Endothelial cell of umbilical vein (primary cell): ENCODE results near the gene ST8SIA1. TPM values are rescaled to one million over a fixed set of nuclear protein-coding genes. Genes with fewer than 3 reads are reported as not detected.

Experiments used
- BruUV-seq: library from RNA; stranded (reverse); fragments of 400-500 nt; replicated peaks from 2 replicates; lab custom pipeline; 2021; lab: Mats Ljungman, UMichigan
- CTCF ChIA-PET: fragments of 300-600, 350-600 bp; sonication (Branson Sonifier 250); formaldehyde crosslinking; loops from one replicate; lab custom pipeline; 2021; ENCODE audit warnings: antibody characterized with exemption, inconsistent platforms; lab: Charles Lee
- POLR2A ChIA-PET: fragments of 300-600, 350-600 bp; sonication (Branson Sonifier 250); formaldehyde crosslinking; loops from one replicate; lab custom pipeline; 2021; ENCODE audit warnings: antibody characterized with exemption, inconsistent platforms; lab: Charles Lee
- DNase-seq: peaks from one replicate; pipeline ENCODE4 v3.0.0-alpha.2; 2011; ENCODE audit warnings: low read depth, low spot score
- FAIRE-seq: peaks from 2 replicates; lab custom pipeline; 2011; peaks lifted over from hg19 to GRCh38; lab: Jason Lieb, UNC
- H2AFZ ChIP-seq: 2 replicates; pipeline ENCODE4 v1.6.0; 2012; ENCODE audit warnings: low read depth, low read length, control low read depth, inconsistent platforms
- H3K27ac ChIP-seq: 2 replicates; pipeline ENCODE4 v1.5.1; 2011; ENCODE audit warnings: low read depth, mild to moderate bottlenecking, control low read depth, low read length, moderate library complexity; ENCODE audit not compliant: insufficient read depth
- H3K27me3 ChIP-seq, 2 experiments: 2 replicates each; pipeline versions ENCODE4 v1.6.0 to v1.6.1; 2011; ENCODE audit warnings: low read length in 2 of 2, mixed read lengths in 1 of 2; ENCODE audit not compliant: control insufficient read depth in 2 of 2, insufficient read depth in 2 of 2
- H3K36me3 ChIP-seq, 2 experiments: 2 replicates in 1 of 2; 3 replicates in 1 of 2; pipeline ENCODE4 v1.5.1; 2011; ENCODE audit warnings: low read length in 2 of 2, mild to moderate bottlenecking in 1 of 2, moderate library complexity in 1 of 2; ENCODE audit not compliant: control insufficient read depth in 2 of 2, insufficient read depth in 2 of 2; ENCODE audit errors: extremely low read depth in 1 of 2
- H3K4me1 ChIP-seq: 3 replicates; pipeline ENCODE4 v1.5.1; 2011; ENCODE audit warnings: mild to moderate bottlenecking, low read length; ENCODE audit not compliant: control insufficient read depth, insufficient read depth; ENCODE audit errors: extremely low read depth
- H3K4me2 ChIP-seq: 2 replicates; pipeline ENCODE4 v1.6.1; 2011; ENCODE audit warnings: low read length, control low read depth, mixed read lengths; ENCODE audit not compliant: insufficient read depth
- H3K4me3 ChIP-seq, 3 experiments: fragments of 200-600 bp in 1 of 3; sonication (generic), shearing (Covaris generic) in 1 of 3; replicated peaks in 1 of 3; 2 replicates each; pipeline ENCODE4 v1.5.1; 2011 to 2016; ENCODE audit warnings: control low read depth in 3 of 3, low read length in 3 of 3, mild to moderate bottlenecking in 2 of 3, inconsistent platforms in 1 of 3, low read depth in 1 of 3, moderate library complexity in 1 of 3; ENCODE audit not compliant: insufficient read depth in 1 of 3
- H3K79me2 ChIP-seq: 2 replicates; pipeline ENCODE4 v1.6.0; 2012; ENCODE audit warnings: low read length, inconsistent platforms; ENCODE audit not compliant: control insufficient read depth, insufficient read depth
- H3K9ac ChIP-seq: replicated peaks from 2 replicates; pipeline ENCODE3; 2011; ENCODE audit warnings: low read length, control low read depth; ENCODE audit not compliant: insufficient read depth; ENCODE audit errors: extremely low read depth
- H3K9me1 ChIP-seq: replicated peaks from 3 replicates; pipeline ENCODE4 v1.6.0; 2011; ENCODE audit warnings: mild to moderate bottlenecking, low read length; ENCODE audit not compliant: control insufficient read depth, insufficient read depth; ENCODE audit errors: extremely low read depth
- H3K9me3 ChIP-seq: replicated peaks from 2 replicates; pipeline ENCODE4 v1.5.1; 2012; ENCODE audit warnings: low read length, inconsistent platforms; ENCODE audit not compliant: control insufficient read depth, insufficient read depth
- H4K20me1 ChIP-seq: replicated peaks from 2 replicates; pipeline ENCODE3; 2011; ENCODE audit warnings: mild to moderate bottlenecking, low read length; ENCODE audit not compliant: control insufficient read depth, insufficient read depth; ENCODE audit errors: extremely low read depth
- EZH2 ChIP-seq: IDR thresholded peaks from 2 replicates; pipeline ENCODE4 v1.6.1; 2012; ENCODE audit warnings: borderline replicate concordance, low read depth, mild to moderate bottlenecking, moderate library complexity, low read length, inconsistent platforms; ENCODE audit not compliant: severe bottlenecking
- FOS ChIP-seq: IDR thresholded peaks from 2 replicates; pipeline ENCODE4 v1.6.1; 2011; ENCODE audit warnings: mild to moderate bottlenecking, low read length, moderate library complexity, borderline replicate concordance; ENCODE audit not compliant: insufficient read depth
- GATA2 ChIP-seq: IDR thresholded peaks from 2 replicates; pipeline ENCODE4 v1.7.0; 2011; ENCODE audit warnings: low read depth, mild to moderate bottlenecking, moderate library complexity, mixed read lengths, low read length; ENCODE audit not compliant: insufficient read length, insufficient read depth
- JUN ChIP-seq: IDR thresholded peaks from 2 replicates; pipeline ENCODE4 v1.6.1; 2011; ENCODE audit warnings: borderline replicate concordance, low read depth; ENCODE audit not compliant: insufficient read length, insufficient read depth
- MYC ChIP-seq: IDR thresholded peaks from one replicate; pipeline ENCODE4 v1.6.1; 2011; ENCODE audit warnings: mild to moderate bottlenecking, low read depth, low read length
- POLR2A ChIP-seq: IDR thresholded peaks from 2 replicates; pipeline ENCODE4 v1.6.1; 2012; ENCODE audit warnings: low read depth, mild to moderate bottlenecking, control low read depth, low read length
- POLR2AphosphoS5 ChIP-seq: IDR thresholded peaks from 2 replicates; pipeline ENCODE4 v1.6.1; 2012; ENCODE audit warnings: low read depth, mild to moderate bottlenecking, control low read depth, low read length, moderate library complexity; ENCODE audit not compliant: insufficient read depth
- dilution Hi-C: fragments of 300-500 bp; cut with MboI; formaldehyde crosslinking; loops from one replicate; pipeline ENCODE4 v1.15.0; 2019; ENCODE audit warnings: low sequenced_read_pairs; ENCODE audit not compliant: extremely low pct_ligation_motif_present
- intact Hi-C: fragments of 100-400 bp; cut with micrococcal nuclease; formaldehyde crosslinking; loops from one replicate; pipeline ENCODE4 v1.10.0; 2022
- polyA plus RNA-seq, 4 experiments: library from polyadenylated mRNA; depleted of rRNA in 3 of 4; stranded (reverse) in 3 of 4; unstranded in 1 of 4; fragments of >200 nt; gene quantifications; 2 replicates each; pipeline versions ENCODE4 v1.2.1 to v1.2.3, GENCODE V29; 2011 to 2012; ENCODE audit warnings: missing spikeins in 1 of 4
- total RNA-seq: library from RNA; stranded (reverse); gene quantifications from 2 replicates; pipeline ENCODE4 v1.2.3, GENCODE V29; 2021
- TF ChIP-seq, protein P1 (sequence below): IDR thresholded peaks from 2 replicates; pipeline ENCODE4 v1.6.1; 2011; ENCODE audit not compliant: insufficient read depth, insufficient read length
- TF ChIP-seq, protein P2 (sequence below), 2 donors: IDR thresholded peaks; 1 replicate in 1 of 2; 2 replicates in 1 of 2; pipeline ENCODE4 v1.5.1; 2011; ENCODE audit warnings: low read length in 2 of 2, mild to moderate bottlenecking in 2 of 2, moderate library complexity in 2 of 2, control low read depth in 1 of 2, inconsistent platforms in 1 of 2, low read depth in 1 of 2; ENCODE audit not compliant: insufficient read depth in 1 of 2; ENCODE audit errors: extremely low read depth in 1 of 2

Gene ST8SIA1
- total and polyA plus RNA-seq, 2 donors (not counting 3 experiments of a cell fraction or from before 2014, with no cell fraction given), result not detected

- H3K4me2 ChIP-seq, result no peak overlapping the region
- DNase-seq, result no peak
- ChIA-PET POLR2A (no interaction called here), CTCF (no interaction called here)
- TF ChIP-seq GATA2 (no peak), JUN (no peak), EZH2 (no peak), MYC (no peak), POLR2AphosphoS5 (no peak), FOS (no peak), POLR2A (no peak)
- TF ChIP-seq, protein P1, sequence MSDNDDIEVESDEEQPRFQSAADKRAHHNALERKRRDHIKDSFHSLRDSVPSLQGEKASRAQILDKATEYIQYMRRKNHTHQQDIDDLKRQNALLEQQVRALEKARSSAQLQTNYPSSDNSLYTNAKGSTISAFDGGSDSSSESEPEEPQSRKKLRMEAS, result no peak
- TF ChIP-seq, protein P2, sequence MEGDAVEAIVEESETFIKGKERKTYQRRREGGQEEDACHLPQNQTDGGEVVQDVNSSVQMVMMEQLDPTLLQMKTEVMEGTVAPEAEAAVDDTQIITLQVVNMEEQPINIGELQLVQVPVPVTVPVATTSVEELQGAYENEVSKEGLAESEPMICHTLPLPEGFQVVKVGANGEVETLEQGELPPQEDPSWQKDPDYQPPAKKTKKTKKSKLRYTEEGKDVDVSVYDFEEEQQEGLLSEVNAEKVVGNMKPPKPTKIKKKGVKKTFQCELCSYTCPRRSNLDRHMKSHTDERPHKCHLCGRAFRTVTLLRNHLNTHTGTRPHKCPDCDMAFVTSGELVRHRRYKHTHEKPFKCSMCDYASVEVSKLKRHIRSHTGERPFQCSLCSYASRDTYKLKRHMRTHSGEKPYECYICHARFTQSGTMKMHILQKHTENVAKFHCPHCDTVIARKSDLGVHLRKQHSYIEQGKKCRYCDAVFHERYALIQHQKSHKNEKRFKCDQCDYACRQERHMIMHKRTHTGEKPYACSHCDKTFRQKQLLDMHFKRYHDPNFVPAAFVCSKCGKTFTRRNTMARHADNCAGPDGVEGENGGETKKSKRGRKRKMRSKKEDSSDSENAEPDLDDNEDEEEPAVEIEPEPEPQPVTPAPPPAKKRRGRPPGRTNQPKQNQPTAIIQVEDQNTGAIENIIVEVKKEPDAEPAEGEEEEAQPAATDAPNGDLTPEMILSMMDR (IDR thresholded peaks at IDR 0.05; ENCODE audit: extremely low read depth in 1 of 2, insufficient read depth in 1 of 2, low read depth in 1 of 2, low read length in 2 of 2), result no peak
- H3K9ac ChIP-seq, result no peak overlapping the region
- no peaks in the 10 kb centered on the region for H4K20me1 ChIP-seq
- no peaks in the 10 kb centered on the region for H3K9me3 ChIP-seq
- no peaks in the 10 kb centered on the region for H3K4me1 ChIP-seq
- no peaks in the 10 kb centered on the region for H3K9me1 ChIP-seq
- H3K27ac ChIP-seq, result no peak overlapping the region
- H2AFZ ChIP-seq, result no peak overlapping the region
- H3K27me3 ChIP-seq, result peaks cover 0 to 2% of the 10 kb centered on the region in 2 experiments
- no peak overlapping the region for H3K4me3 ChIP-seq
- H3K79me2 ChIP-seq, result no peaks in the 10 kb centered on the region
- dilution Hi-C loops, result no loop called here
- no peak for FAIRE-seq
- intact Hi-C loops, result no loop called here
- no TSS peak for BruUV-seq
- no peaks in the 10 kb centered on the region for H3K36me3 ChIP-seq
Observed at GRCh38 chr12:22353615-22354325, 19.3 kb upstream of the ST8SIA1 start.
